Stimulated activated CD8-positive, alpha-beta memory T cell treated with anti-CD3 and anti-CD28 coated beads, Interleukin-7, amount 100 ng/mL, for 24 hours (primary cell): ENCODE data around the gene RMRP.
A peak's percentile ranks its signal among the peaks of the same experiment; 100 is the strongest.

Source experiments
- DNase-seq: peaks from one replicate; pipeline ENCODE4 v3.0.0-alpha.2; 2020; ENCODE audit warnings: low read depth

RMRP gene

GRCh38 chr9:35657546-35658136 lies at the start of gene RMRP:
RMRP (minus strand) TSS chr9:35658019.
- peak; percentile 90 for DNase-seq

GRCh38 chr9:35706951-35707350 lies 49.1 kb upstream of the RMRP start:
- DNase-seq = no peak

GRCh38 chr9:35705836-35706430 lies 48.1 kb upstream of the RMRP start:
- DNase-seq = no peak

DNA sequence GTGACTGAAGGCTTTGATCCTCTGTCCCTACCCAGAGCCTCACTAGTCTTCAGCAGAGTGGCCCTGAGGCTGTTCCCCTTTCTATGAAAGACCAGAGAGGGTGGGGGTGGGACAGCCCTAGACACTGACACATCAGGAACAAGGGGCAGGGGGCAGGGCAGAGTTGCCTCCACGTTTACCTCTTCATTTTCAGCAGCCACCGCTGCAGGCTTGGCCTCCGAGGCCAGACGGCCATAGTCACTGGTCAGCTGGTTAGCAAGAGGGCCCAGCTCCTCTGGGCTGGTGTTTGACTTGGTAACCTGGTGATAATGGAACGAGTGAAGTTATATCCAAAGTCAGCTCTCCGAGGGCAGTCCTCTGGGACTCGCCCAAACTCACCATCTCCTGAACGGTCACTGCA lies 47.6 kb upstream of the RMRP start:
- DNase-seq = no peak

DNA sequence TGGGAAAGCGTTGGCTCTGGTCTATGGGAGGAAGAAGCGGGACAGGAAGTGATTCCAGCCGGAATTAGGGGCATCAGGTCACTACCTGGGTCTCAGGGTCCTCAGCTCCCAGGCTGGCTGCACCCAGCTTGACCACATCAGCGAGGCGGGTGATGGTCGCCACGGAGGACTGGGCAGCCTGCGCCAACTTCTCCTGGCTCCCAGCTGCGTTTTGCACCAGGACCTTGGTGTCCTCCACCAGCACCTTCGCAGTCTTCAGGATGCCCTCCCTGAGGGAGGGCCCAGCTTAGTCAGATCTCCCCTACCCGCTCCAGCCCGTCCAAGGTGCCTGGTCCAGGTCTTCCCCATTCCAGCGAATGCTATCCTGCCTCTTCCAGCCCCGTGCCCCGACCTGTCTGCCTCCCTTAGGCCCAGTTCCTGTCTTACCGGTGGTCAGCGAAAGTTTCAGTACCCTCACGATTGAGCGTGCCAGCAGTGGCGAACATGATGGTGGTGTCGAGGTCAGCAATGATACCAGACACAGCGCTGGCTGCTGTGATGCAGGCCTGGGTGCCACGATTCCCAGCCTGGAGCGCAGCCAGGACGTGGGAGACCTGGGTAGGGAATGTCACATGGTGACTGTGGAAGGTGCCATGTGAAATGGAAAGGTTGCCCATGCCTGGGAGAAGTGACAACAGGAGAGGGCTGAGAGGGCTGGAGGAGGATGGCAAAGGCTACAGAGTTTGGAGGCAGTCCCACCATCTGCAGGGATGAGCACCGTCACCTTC lies 46.3 kb upstream of the RMRP start:
- DNase-seq = no peak

DNA sequence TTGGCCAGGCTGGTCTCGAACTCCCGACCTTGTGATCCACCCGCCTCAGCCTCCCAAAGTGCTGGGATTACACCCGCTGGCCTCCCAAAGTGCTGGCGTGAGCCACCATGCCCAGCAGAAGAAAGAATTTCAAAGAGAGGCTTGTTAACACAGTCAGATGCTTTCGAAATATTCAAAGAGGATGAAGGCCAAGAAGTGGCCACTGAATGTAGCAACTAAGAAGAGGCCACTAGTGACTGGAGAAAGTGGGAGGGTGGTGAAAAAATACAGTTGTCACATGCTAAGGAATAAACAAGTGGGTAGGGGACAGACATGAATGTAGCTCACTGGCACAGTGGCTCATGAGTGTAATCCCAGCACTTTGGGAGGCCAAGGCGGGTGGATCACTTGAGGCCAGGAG lies 44.9 kb upstream of the RMRP start:
- no peak for DNase-seq

GRCh38 chr9:35700942-35701341 lies 43.1 kb upstream of the RMRP start:
- DNase-seq = no peak

DNA sequence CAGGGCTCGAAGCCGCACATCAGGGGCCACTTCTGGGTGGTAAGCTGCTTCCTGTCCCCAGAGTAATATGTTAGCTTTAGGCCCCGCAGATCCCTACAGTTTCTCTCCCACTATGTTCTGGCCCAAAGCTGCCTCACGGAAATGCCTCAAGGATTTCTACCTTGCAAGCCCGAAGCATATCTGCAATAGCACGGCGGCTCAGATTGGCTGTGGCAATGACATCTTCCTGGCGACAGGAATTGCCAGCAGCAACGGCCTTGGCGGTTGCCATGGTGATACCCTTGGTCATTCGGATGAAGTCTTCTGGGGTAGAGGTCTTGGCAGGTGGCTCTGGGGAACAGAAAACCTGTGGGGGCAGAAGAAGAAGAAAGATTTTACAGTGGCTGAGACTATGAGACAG lies 42.2 kb upstream of the RMRP start:
- DNase-seq = no peak

GRCh38 chr9:35698231-35698630 lies 40.4 kb upstream of the RMRP start:
- no peak for DNase-seq

DNA sequence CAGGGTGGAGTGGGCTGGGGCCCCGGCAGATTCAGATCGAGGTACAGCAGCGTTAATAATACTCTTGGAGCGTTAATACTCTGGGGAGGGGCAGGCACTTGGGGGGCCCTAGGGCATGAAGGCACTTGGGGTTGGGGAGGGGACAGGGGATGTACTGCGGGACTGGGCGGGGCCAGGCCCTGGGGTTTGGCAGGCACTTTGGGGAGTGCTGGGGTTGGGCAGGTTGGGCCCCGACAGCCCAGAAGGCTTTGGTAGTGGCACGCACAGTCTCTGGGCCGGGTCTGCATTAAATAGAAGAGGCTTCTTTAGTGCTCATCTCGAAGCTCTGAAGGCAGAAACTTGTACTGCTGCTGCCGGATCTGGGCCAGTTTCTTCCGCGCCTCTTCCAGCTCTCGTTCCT lies 39.7 kb upstream of the RMRP start:
- DNase-seq = no peak

- no peak for DNase-seq
Measured at GRCh38 chr9:35696520-35697215, 38.8 kb upstream of the RMRP start.

- DNase-seq = no peak
Measured at GRCh38 chr9:35695943-35696401, 38.2 kb upstream of the RMRP start.

- DNase-seq = no peak
Measured at GRCh38 chr9:35691757-35692301, 34.0 kb upstream of the RMRP start.

DNA sequence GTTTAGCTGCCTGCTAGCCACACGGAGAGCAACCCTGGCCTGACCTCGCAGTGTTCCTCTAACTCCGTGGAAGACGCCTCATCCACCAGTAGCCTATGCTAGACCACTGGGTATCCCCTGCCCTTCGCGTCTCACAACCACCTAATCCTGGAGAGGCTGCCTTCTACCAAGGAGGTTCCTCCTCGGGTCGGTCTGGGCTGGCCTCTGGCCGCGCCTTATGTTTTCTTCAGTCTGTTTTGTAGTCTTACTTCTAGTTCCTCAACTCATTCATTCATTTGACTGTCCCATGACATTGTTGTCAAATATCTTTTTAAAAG lies 33.5 kb upstream of the RMRP start:
- DNase-seq = no peak

GRCh38 chr9:35690614-35691333 lies 33.0 kb upstream of the RMRP start:
- DNase-seq = no peak

- no peak for DNase-seq
Measured at GRCh38 chr9:35690294-35690613, 32.4 kb upstream of the RMRP start.

GRCh38 chr9:35689542-35690293 lies 31.9 kb upstream of the RMRP start, which contains the start of gene TPM2:
TPM2 (minus strand) TSS chr9:35689925; CDS start chr9:35689817, 108 bp downstream.
- DNase-seq = no peak

GRCh38 chr9:35688558-35689541 lies 31.0 kb upstream of the RMRP start:
- no peak for DNase-seq

- no peak for DNase-seq
Measured at GRCh38 chr9:35687972-35688557, 30.2 kb upstream of the RMRP start.

DNA sequence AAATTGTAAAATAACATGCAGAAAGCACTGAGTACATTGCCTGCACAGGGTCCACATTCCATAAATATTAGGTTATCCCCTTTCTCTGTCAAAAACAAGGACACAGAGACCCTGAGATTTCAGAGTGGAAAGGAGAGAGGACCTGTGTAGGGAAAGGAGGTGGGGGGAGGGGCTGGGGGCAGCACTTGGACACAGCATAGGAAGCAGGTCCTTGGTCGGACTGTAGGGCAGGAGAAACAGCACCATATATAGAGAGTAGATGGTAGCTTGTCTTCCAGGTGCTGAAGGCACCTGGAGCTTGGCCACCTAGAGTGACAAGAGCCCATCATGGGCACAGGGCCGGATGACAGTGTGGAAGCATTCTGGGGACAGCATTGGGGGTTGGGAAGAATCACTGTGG lies 29.5 kb upstream of the RMRP start:
- DNase-seq = no peak
